GM19324 (cell line): ENCODE data around the gene RRP12.

Experiments
- ATAC-seq: cut with Tn5 transposase; IDR thresholded peaks from one replicate; pipeline ENCODE4 v1.9.1; 2021; ENCODE audit warnings: mild to moderate bottlenecking, moderate library complexity; ENCODE audit not compliant: unreplicated experiment, low FRiP score

RRP12 gene

DNA sequence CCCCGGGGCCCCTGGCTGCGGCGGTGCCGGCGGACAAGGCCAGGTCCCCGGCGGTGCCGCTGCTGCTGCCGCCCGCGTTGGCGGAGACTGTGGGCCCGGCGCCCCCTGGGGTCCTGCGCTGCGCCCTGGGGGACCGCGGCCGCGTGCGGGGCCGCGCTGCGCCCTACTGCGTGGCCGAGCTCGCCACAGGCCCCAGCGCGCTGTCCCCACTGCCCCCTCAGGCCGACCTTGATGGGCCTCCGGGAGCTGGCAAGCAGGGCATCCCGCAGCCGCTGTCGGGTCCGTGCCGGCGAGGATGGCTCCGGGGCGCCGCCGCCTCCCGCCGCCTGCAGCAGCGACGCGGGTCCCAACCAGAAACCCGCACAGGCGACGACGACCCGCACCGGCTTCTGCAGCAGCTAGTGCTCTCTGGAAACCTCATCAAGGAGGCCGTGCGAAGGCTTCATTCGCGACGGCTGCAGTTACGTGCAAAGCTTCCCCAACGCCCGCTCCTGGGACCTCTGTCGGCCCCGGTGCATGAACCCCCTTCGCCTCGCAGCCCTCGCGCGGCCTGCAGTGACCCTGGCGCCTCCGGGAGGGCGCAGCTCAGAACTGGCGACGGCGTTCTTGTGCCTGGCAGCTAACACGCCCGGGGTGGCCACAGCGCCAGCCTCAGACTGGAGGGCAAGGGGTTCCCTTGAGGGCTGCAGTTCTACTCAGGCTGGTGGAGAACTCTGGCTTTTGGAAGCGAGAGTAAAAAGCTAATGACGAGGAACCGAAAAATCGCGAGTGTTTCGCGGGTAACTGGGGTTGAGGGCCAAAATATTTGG is 81.3 kb downstream of the RRP12 start:
- peak; percentile 40 for ATAC-seq

GRCh38 chr10:97318772-97319651 is 82.1 kb downstream of the RRP12 start, which contains the start of gene FRAT1:
FRAT1 (plus strand) TSS chr10:97319271; CDS start chr10:97319454, 183 bp downstream.
- ATAC-seq, result peak; percentile 83

DNA sequence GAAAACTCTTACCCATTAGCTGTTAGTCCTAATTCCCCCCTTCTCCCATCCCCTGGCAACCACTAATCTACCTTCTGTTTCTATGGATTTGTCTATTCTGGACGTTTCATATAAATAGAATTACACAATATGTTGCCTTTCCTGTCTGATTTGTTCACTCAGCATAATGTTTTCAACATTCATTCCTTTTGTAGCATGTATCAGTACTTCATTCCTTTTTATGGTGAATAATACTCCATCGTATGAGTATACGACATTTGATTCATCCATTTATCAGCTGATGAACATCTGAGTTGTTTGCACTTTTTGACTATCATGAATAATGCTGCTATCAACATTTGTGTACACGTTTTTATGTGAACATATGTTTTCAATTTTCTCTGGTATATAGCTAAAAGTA is 86.5 kb downstream of the RRP12 start:
- ATAC-seq, result no peak

DNA sequence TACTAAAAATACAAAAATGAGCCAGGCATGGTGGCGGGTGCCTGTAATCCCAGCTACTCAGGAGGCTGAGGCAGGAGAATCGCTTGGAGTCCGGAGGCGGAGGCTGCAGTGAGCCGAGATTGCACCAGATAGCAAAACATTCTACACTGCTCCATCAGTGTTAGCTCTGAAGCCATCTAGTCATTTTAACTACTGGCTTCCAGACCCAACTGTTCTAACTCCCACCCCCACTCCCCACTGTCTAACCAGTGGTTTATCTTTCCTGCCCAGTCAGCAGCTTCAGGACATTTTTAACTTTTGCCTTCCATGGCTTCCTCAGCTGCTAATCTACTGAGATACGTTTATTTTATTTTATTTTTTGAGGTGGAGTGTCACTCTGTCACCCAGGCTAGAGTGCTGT is 88.2 kb downstream of the RRP12 start:
- ATAC-seq, result no peak

DNA sequence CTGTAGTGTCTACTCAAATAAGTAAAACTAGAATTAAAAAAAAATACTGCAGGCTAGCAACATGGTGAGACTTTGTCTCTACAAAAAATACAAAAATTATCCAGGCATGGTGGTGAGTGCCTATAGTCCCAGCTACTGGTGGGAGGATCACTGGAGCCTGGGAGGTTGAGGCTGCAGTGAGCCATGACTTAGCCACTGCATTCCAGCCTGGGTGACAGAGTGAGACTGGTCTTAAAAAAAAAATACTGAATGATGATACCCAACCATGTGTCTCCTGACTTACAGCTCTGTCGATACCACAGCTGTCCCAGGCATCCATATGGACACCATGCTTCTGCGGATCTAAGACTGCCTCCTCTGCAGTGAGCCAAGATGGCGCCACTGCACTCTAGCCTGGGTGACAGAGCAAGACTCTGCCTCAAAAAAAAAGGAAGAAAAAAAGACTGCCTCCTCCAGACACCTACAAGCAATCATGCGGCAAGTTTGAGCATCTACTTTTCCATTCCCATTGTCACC is 90.0 kb downstream of the RRP12 start:
- no peak for ATAC-seq

DNA sequence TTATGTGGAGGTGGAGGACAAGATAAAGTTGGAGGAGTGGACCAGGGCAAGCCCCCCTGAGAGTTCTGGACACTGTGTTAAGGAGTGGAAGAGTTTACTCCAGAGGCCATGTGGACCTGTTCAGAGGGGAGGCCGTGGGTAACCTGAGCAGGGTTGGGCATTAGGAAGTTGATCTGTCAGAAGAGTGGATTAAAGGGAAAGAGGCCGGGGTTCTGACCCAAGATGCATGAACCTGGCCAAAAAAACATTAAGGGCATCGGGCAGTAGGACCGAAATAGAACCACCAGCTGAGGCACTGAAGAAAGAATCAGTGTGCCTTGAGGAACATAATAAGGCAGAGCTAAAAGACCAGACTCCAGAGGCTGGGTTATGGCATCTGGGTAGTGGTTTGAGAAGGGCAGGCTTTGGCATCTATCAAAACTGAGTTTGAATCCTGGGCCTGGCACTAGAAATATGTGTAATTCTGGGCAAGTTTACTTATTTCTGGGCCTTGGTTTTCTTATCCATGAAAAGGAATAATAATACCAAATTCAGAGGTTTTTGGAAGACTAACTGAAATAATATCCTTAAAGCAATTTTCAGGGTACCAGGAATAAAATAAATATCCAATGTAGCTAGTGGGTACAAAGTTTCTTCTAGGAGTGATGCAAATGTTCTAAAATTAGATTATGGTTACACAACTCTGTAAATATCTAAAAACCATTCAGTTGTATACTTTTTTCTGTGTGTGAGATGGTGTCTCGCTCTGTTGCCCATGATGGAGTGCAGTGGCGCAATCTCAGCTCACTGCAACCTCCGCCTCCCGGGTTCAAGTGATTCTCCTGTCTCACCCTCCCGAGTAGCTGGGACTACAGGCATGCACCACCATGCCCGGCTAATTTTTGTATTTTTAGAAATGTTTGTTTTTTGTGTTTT is 93.0 kb downstream of the RRP12 start:
- ATAC-seq, result no peak

- ATAC-seq, result no peak
Measured at GRCh38 chr10:97307441-97307840, 93.7 kb downstream of the RRP12 start.
